LHCN-M2 (cell line): ENCODE results near the gene SRA1. TPM values are rescaled to one million over a fixed set of nuclear protein-coding genes. Genes with fewer than 3 reads are reported as not detected.
"Not testable (repeated sequence)": the region's sequence is repeated elsewhere in the genome, so short reads cannot be mapped to it uniquely, and the experiment has no call there.

Experiments
- DNase-seq: peaks from one replicate; pipeline ENCODE4 v3.0.0-alpha.2; 2012; ENCODE audit warnings: low read depth
- polyA plus RNA-seq: library from polyadenylated mRNA; unstranded; fragments of >200 nt; gene quantifications from one replicate; pipeline ENCODE4 v1.2.1, GENCODE V29; 2012; ENCODE audit warnings: missing spikeins
- total RNA-seq: library from RNA; depleted of rRNA; stranded (reverse); fragments of >200 nt; gene quantifications from 2 replicates; pipeline ENCODE4 v1.2.3, GENCODE V29; 2014; rRNA removed

The SRA1 gene
- total RNA-seq: 44.2 and 47.4 TPM in 2 replicates
- polyA plus RNA-seq: 75.1 TPM

GRCh38 chr5:140557136-140557805 is at the start of gene SRA1:
Gene SRA1, minus strand, starts transcription at chr5:140557473. Its CDS starts 21 bp downstream, at chr5:140557452.
- DNase-seq: peak; percentile 87

- DNase-seq: no peak
Measured at GRCh38 chr5:140607031-140607430, 49.8 kb upstream of the SRA1 start.

- DNase-seq: no peak
Measured at GRCh38 chr5:140605879-140606278, 48.6 kb upstream of the SRA1 start.

GRCh38 chr5:140603734-140604133 is 46.5 kb upstream of the SRA1 start:
- DNase-seq: no peak

- not testable (repeated sequence) for DNase-seq
Measured at GRCh38 chr5:140603446-140603698, 46.1 kb upstream of the SRA1 start.

GRCh38 chr5:140602147-140602546 is 44.9 kb upstream of the SRA1 start:
- DNase-seq: peak; percentile 1

- DNase-seq: no peak
Measured at GRCh38 chr5:140600096-140600495, 42.8 kb upstream of the SRA1 start.

GRCh38 chr5:140598836-140599235 is 41.6 kb upstream of the SRA1 start:
- DNase-seq: no peak

GRCh38 chr5:140596321-140596741 is 39.1 kb upstream of the SRA1 start:
- no peak for DNase-seq

- no peak for DNase-seq
Measured at GRCh38 chr5:140595538-140596300, 38.4 kb upstream of the SRA1 start.

GRCh38 chr5:140594169-140594568 is 36.9 kb upstream of the SRA1 start:
- no peak for DNase-seq

- not testable (repeated sequence) for DNase-seq
Measured at GRCh38 chr5:140593070-140593469, 35.8 kb upstream of the SRA1 start.

- peak; percentile 79 for DNase-seq
Measured at GRCh38 chr5:140591747-140592372, 34.6 kb upstream of the SRA1 start.

- no peak for DNase-seq
Measured at GRCh38 chr5:140590861-140591260, 33.6 kb upstream of the SRA1 start.

- peak; percentile 61 for DNase-seq
Measured at GRCh38 chr5:140588311-140589070, 31.2 kb upstream of the SRA1 start.

GRCh38 chr5:140587495-140587894 is 30.2 kb upstream of the SRA1 start:
- no peak for DNase-seq

- not testable (repeated sequence) for DNase-seq
Measured at GRCh38 chr5:140579188-140579747, 22.0 kb upstream of the SRA1 start.

GRCh38 chr5:140576776-140577201 is 19.5 kb upstream of the SRA1 start:
- DNase-seq: no peak

- DNase-seq: peak; percentile 55
Measured at GRCh38 chr5:140575309-140575708, 18.0 kb upstream of the SRA1 start.

- no peak for DNase-seq
Measured at GRCh38 chr5:140574165-140574564, 16.9 kb upstream of the SRA1 start.

- no peak for DNase-seq
Measured at GRCh38 chr5:140573683-140574082, 16.4 kb upstream of the SRA1 start.

GRCh38 chr5:140571105-140571504 is 13.8 kb upstream of the SRA1 start:
- no peak for DNase-seq
